ENCODE data around the gene VPS11.
"Not testable (repeated sequence)": the region's sequence is repeated elsewhere in the genome, so short reads cannot be mapped to it uniquely, and the experiment has no call there.

The VPS11 gene

DNA sequence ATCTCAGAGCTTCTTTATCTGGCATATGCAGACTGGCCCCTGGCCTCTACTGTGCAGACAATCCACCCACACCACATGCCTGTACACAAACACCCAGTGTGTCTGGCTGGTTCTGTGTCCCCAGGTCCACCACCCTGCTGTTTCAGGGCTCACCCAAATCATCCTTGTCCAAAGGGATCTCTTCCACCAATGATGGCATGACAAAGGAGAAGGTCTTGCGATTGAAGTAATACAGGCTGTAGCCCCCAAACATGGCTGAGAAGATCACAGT is 38.6 kb upstream of the VPS11 start:
- DNase-seq (ENCODE audit: low read depth) = no peak
- H3K4me3 ChIP-seq (ENCODE audit: control insufficient read depth, low read depth, low read length) = no peak overlapping the region
- TF ChIP-seq, protein P1, sequence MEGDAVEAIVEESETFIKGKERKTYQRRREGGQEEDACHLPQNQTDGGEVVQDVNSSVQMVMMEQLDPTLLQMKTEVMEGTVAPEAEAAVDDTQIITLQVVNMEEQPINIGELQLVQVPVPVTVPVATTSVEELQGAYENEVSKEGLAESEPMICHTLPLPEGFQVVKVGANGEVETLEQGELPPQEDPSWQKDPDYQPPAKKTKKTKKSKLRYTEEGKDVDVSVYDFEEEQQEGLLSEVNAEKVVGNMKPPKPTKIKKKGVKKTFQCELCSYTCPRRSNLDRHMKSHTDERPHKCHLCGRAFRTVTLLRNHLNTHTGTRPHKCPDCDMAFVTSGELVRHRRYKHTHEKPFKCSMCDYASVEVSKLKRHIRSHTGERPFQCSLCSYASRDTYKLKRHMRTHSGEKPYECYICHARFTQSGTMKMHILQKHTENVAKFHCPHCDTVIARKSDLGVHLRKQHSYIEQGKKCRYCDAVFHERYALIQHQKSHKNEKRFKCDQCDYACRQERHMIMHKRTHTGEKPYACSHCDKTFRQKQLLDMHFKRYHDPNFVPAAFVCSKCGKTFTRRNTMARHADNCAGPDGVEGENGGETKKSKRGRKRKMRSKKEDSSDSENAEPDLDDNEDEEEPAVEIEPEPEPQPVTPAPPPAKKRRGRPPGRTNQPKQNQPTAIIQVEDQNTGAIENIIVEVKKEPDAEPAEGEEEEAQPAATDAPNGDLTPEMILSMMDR (conservative IDR thresholded peaks at IDR 0.05; ENCODE audit: control insufficient read depth, insufficient read depth, low read depth, low read length) = no peak

DNA sequence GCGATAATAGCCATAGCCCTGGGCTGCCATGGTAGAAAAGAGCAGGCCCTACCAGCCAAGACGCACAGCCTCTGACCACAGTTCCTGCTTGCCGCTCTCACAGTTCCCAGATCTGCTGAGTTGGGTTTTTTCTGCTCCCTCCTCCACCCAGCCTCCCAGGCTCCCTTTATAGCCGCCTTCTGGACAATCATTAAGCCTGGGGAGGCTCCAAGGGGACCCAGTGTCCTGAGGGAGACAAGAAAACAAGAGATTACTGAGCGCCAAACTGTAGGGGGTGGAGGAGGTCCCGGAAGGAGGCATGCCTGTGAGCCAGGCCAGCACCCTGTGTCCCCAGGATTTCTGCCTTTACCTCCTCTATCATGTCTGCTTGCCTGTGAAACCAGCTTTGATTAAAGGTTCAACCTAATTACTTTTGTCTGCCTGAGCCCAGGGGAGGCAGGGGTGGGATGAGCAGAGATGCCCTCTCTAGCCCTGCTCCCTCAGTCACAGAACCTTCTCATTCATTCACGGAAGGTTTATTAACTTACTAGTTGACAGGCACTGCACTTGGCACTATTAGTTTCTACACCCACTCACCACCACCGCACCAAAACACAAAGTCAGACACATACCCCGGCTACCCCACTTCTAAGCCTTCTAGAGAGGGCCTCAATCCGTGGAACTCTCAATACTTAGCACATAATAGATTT is 38.1 kb upstream of the VPS11 start:
- TF ChIP-seq, protein P1 (conservative IDR thresholded peaks at IDR 0.05; ENCODE audit: control insufficient read depth, insufficient read depth, low read depth, low read length) = no peak
- DNase-seq (ENCODE audit: low read depth) = no peak

DNA sequence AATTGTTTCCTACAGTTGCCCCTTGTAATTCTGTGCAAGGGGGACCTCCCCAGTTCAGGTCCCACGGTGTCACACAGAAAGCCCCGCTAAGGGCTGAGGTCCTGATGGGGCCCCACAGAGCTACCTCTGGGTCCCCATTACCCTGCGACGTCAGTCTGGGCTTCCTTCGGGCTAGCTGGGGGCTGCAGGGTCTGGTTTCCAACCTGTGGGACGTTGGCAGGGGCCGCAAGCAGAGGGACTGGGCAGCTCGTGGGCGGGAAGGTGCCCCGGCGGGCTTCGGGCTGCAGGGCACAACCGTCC is 37.6 kb upstream of the VPS11 start:
- H3K4me3 ChIP-seq (ENCODE audit: control insufficient read depth, low read depth, low read length) = peak overlapping the region; percentile 69
- no peak for DNase-seq (ENCODE audit: low read depth)
- TF ChIP-seq, protein P1 (conservative IDR thresholded peaks at IDR 0.05; ENCODE audit: control insufficient read depth, insufficient read depth, low read depth, low read length) = no peak

More for the DNA sequence above, 38.1 kb upstream of the VPS11 start:
- peak overlapping the region; percentile 69 for H3K4me3 ChIP-seq (ENCODE audit: control insufficient read depth, low read depth, low read length)

DNA sequence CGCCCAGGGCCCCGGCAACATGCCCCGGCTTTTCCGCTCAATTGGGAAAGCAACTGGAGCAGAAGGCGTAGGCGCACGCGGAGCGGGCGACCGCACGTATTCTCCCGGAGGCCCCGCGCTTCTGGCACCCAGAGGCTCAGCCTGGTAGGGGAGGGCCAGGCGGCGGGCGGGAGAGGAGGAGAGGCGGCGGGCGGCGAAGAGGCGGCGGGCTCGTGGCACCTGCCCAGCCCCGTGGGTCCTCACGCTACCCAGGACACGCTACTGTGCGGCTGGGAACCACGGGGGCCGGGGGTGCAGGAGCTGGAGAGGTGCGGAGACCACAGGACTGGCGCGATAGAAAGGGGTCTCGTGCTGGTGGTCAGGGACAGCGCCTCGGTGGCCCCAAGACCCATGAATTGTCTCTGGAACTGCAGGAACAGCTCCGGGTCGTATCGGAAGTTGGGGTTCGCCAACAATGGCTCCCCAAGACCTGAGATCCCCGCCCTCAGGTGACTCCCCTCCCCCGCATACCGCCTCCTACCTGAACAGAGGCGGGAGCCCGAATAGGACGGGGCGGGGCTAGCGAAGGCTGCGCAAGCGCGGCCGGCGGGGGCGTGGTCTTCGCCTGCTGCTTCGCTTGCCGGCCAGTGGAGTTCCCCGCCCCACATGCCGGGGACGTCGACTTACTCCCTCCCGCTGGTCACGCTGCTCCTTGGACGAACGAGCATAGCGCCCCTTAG is 37.1 kb upstream of the VPS11 start, which contains the start of gene SLC37A4:
TSS of gene SLC37A4 (minus strand) at position 549 of the 719 bp plus-strand sequence.
- TF ChIP-seq, protein P1 (conservative IDR thresholded peaks at IDR 0.05; ENCODE audit: control insufficient read depth, insufficient read depth, low read depth, low read length) = no peak
- peak within 1 kb of the TSS; percentile 69 for H3K4me3 ChIP-seq (ENCODE audit: control insufficient read depth, low read depth, low read length)
- DNase-seq (ENCODE audit: low read depth) = peak; percentile 96

DNA sequence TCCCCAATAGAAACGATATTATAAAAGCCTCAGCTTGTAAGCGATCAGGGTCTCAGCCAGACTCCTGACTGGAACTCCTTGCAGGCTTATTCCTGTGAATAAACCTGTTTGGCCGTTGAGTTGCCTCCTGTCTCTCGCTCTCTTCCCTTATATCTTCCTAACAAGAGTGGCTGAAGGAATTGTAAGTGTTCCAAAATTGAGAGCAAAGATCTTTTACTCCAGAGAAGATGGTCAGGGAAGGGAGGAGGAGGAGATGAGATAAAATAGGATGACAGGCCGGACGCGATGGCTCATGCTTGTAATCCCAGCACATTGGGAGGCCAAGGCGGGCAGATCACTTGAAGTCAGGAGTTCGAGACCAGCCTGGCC is 35.7 kb upstream of the VPS11 start:
- TF ChIP-seq, protein P1 (conservative IDR thresholded peaks at IDR 0.05; ENCODE audit: control insufficient read depth, insufficient read depth, low read depth, low read length) = no peak
- no peak for DNase-seq (ENCODE audit: low read depth)
- H3K4me3 ChIP-seq (ENCODE audit: control insufficient read depth, low read depth, low read length) = no peak overlapping the region

DNA sequence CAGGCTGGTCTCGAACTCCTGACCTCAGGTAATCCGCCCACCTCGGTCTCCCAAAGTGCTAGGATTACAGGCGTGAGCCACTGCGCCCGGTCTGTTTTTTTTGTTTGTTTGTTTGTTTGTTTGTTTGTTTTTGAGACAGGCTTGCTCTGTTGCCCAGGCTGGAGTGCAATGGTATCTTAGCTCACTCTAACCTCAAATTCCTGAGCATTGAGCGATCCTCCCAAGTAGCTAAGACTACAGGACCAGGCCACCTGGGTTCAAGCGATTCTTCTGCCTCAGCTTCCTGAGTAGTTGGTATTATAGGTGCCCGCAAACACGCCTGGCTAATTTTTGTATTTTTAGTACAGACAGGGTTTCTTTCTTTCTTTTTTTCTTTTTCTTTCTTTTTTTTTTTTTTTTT is 34.2 kb upstream of the VPS11 start:
- DNase-seq (ENCODE audit: low read depth); H3K4me3 ChIP-seq (ENCODE audit: control insufficient read depth, low read depth, low read length): not testable (repeated sequence)

DNA sequence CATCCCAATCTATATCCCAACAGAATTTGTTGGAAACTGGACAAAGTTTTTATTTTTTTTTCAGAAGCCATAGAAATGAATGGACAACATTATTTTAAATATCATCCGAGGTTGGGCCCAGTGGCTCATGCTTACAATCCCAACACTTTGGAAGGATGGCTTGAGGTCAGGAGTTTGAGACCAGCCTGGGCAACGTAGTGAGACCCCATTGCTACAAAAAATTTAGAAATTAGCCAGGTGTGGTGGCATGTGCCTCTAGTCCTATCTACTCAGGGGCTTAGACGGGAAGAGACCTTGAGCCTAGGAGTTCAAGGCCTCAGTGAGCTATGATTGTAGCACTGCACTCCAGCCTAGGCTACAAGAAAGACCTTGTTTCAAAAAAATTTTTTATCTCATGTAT is 32.8 kb upstream of the VPS11 start:
- no peak overlapping the region for H3K4me3 ChIP-seq (ENCODE audit: control insufficient read depth, low read depth, low read length)
- TF ChIP-seq, protein P1 (conservative IDR thresholded peaks at IDR 0.05; ENCODE audit: control insufficient read depth, insufficient read depth, low read depth, low read length) = no peak
- no peak for DNase-seq (ENCODE audit: low read depth)

All from fibroblast of mammary gland (primary cell).